ENCODE data around the gene CHRDL2. TPM values are rescaled to one million over a fixed set of nuclear protein-coding genes. Genes with fewer than 3 reads are reported as not detected.

CHRDL2 gene
- polyA plus RNA-seq, 1 of the 3 experiments (the other 2 are of a cell fraction) = not detected

DNA sequence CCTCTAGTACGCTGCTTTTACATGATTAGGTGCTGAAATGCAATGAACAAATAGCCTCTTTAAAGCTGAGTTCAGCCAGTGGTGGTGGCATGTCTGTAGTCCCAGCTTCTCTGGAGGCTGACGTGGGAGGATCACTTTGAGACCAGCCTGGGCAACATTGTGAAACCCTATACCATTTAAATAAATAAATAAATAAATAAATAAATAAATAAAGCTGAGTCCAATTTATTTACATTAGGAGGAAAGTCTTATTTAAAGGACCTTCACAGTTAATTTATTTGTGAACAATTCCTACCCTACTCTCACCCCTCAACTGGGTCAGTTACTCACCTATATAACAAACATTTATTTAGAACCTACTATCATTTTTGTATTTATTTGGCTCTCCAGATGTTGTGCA lies 4.8 kb upstream of the CHRDL2 start:
- CTCF ChIA-PET = interaction anchor here (0.8 to 3.3 kb wide), 4 partner anchors 10 to 35 kb away, joined by 3 to 14 read pairs (median 4); no protein-coding TSS in a partner anchor
- no peak overlapping the region for H3K9ac ChIP-seq

DNA sequence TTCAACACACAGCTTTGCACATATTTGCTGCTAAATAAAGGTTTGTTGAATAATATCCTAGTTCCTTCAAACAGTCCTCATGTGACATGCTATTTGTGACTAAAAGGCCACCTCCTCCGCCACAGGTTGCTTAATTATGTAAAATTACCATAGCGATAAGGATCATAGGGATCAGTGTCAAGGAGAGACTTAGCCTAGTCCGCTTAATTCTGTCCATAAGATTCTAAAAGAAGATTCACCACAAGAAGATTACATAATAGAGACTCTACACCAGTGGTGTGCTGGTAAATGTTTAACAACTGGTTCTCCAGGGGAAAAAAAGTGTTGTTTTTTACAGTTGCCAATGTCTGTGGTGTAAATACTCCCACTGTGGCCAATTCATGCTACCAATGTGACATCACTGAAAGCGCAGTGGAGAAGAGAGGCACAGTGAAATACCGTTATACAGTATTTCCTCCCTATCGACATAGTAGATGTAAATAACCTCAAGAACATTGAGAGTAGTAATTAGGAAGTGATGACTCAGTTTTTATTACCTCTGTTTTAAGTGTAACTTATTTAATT lies 4.2 kb upstream of the CHRDL2 start:
- Histone ChIP-seq H3K4me1 (ENCODE audit: control insufficient read depth in 1 of 2, insufficient read depth in 2 of 2, low read depth in 1 of 2, low read length in 1 of 2) (no peaks in the 10 kb centered on the region), H3K9me3 (no peaks in the 10 kb centered on the region), H3K36me3 (replicated peaks in 1 of 2; ENCODE audit: control insufficient read depth in 1 of 2, insufficient read depth in 2 of 2, low read length in 1 of 2) (no peaks in the 10 kb centered on the region), H2AFZ (ENCODE audit: low read depth) (no peak overlapping the region), H4K20me1 (ENCODE audit: insufficient read depth) (no peaks in the 10 kb centered on the region), H3K4me2 (no peak overlapping the region), H3K4me3 (ENCODE audit: low read depth in 2 of 2, low read length in 1 of 2) (no peak overlapping the region), H3K27me3 (ENCODE audit: insufficient read depth) (peaks cover 32% of the 10 kb centered on the region), H3K9ac (no peak overlapping the region), H3K79me2 (ENCODE audit: insufficient read depth) (no peaks in the 10 kb centered on the region), H3K27ac (ENCODE audit: low read depth in 2 of 2, low read length in 1 of 2) (no peak overlapping the region), H3K9me2 (no peaks in the 10 kb centered on the region), H3F3A (replicated peaks; ENCODE audit: insufficient read depth) (no peaks in the 10 kb centered on the region)
- ChIA-PET CTCF (interaction anchor here (0.8 to 3.3 kb wide), 4 partner anchors 10 to 34 kb away, joined by 3 to 14 read pairs (median 4); no protein-coding TSS in a partner anchor), POLR2A (no interaction called here)
- DNase-seq = no peak
- TF ChIP-seq NFIC (IDR thresholded peaks at IDR 0.05; ENCODE audit: borderline replicate concordance) (no peak), JUND (IDR thresholded peaks at IDR 0.05) (no peak), ELF1 (IDR thresholded peaks at IDR 0.05) (no peak), EZH2phosphoT487 (IDR thresholded peaks at IDR 0.05; ENCODE audit: borderline replicate concordance, low read depth) (no peak)
- TF ChIP-seq, protein P1, sequence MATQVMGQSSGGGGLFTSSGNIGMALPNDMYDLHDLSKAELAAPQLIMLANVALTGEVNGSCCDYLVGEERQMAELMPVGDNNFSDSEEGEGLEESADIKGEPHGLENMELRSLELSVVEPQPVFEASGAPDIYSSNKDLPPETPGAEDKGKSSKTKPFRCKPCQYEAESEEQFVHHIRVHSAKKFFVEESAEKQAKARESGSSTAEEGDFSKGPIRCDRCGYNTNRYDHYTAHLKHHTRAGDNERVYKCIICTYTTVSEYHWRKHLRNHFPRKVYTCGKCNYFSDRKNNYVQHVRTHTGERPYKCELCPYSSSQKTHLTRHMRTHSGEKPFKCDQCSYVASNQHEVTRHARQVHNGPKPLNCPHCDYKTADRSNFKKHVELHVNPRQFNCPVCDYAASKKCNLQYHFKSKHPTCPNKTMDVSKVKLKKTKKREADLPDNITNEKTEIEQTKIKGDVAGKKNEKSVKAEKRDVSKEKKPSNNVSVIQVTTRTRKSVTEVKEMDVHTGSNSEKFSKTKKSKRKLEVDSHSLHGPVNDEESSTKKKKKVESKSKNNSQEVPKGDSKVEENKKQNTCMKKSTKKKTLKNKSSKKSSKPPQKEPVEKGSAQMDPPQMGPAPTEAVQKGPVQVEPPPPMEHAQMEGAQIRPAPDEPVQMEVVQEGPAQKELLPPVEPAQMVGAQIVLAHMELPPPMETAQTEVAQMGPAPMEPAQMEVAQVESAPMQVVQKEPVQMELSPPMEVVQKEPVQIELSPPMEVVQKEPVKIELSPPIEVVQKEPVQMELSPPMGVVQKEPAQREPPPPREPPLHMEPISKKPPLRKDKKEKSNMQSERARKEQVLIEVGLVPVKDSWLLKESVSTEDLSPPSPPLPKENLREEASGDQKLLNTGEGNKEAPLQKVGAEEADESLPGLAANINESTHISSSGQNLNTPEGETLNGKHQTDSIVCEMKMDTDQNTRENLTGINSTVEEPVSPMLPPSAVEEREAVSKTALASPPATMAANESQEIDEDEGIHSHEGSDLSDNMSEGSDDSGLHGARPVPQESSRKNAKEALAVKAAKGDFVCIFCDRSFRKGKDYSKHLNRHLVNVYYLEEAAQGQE (IDR thresholded peaks at IDR 0.05; ENCODE audit: low read depth, low read length) = no peak
- 79% methylated on average over 6 of the region's 6 CpGs for WGBS (ENCODE audit: low lambda C conversion rate)

More for the DNA sequence above, 4.8 kb upstream of the CHRDL2 start:
- Histone ChIP-seq H3F3A (replicated peaks; ENCODE audit: insufficient read depth) (no peaks in the 10 kb centered on the region), H3K4me3 (ENCODE audit: low read depth in 2 of 2, low read length in 1 of 2) (no peak overlapping the region), H3K4me2 (no peak overlapping the region), H3K27me3 (ENCODE audit: insufficient read depth) (peaks cover 27% of the 10 kb centered on the region), H3K36me3 (replicated peaks in 1 of 2; ENCODE audit: control insufficient read depth in 1 of 2, insufficient read depth in 2 of 2, low read length in 1 of 2) (no peaks in the 10 kb centered on the region), H3K79me2 (ENCODE audit: insufficient read depth) (no peaks in the 10 kb centered on the region), H3K4me1 (ENCODE audit: control insufficient read depth in 1 of 2, insufficient read depth in 2 of 2, low read depth in 1 of 2, low read length in 1 of 2) (no peaks in the 10 kb centered on the region), H3K9me2 (no peaks in the 10 kb centered on the region), H2AFZ (ENCODE audit: low read depth) (no peak overlapping the region), H3K27ac (ENCODE audit: low read depth in 2 of 2, low read length in 1 of 2) (no peak overlapping the region), H3K9me3 (no peaks in the 10 kb centered on the region), H4K20me1 (ENCODE audit: insufficient read depth) (no peaks in the 10 kb centered on the region)
- no peak for DNase-seq
- POLR2A ChIA-PET = no interaction called here
- 62% methylated on average over 2 of the region's 2 CpGs for WGBS (ENCODE audit: low lambda C conversion rate)
- TF ChIP-seq NRF1 (IDR thresholded peaks at IDR 0.05; ENCODE audit: low read depth, low read length) = no peak
- no peak for TF ChIP-seq POLR2AphosphoS5 (IDR thresholded peaks at IDR 0.05; ENCODE audit: low read depth, low read length)
- TF ChIP-seq TEAD4 (IDR thresholded peaks at IDR 0.05; ENCODE audit: borderline replicate concordance, insufficient read depth) = no peak

DNA sequence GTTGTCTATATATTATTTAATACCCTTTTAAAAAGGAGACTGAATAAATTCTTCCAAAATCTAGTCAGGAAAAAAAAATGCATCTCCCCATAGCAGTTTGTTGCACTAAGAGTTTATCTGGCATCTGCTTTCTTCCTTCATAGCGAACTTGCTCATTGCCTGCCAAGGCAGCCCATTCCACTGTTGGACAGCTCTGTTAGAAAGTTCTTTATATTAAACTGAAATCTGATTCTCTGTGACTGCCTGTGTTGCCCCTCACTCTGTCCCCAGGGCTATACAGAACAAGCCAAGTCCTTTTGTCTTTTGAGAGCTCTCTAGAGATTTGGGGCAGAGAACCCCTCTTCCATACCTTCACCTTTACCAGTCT lies 3.3 kb upstream of the CHRDL2 start:
- Histone ChIP-seq H3K9me3 (no peaks in the 10 kb centered on the region), H3F3A (replicated peaks; ENCODE audit: insufficient read depth) (no peaks in the 10 kb centered on the region), H4K20me1 (ENCODE audit: insufficient read depth) (no peaks in the 10 kb centered on the region), H3K9me2 (no peaks in the 10 kb centered on the region), H3K36me3 (replicated peaks in 1 of 2; ENCODE audit: control insufficient read depth in 1 of 2, insufficient read depth in 2 of 2, low read length in 1 of 2) (no peaks in the 10 kb centered on the region), H3K27ac (ENCODE audit: low read depth in 2 of 2, low read length in 1 of 2) (no peak overlapping the region), H3K27me3 (ENCODE audit: insufficient read depth) (peaks cover 42% of the 10 kb centered on the region), H3K4me1 (ENCODE audit: control insufficient read depth in 1 of 2, insufficient read depth in 2 of 2, low read depth in 1 of 2, low read length in 1 of 2) (no peaks in the 10 kb centered on the region), H3K9ac (no peak overlapping the region), H3K4me2 (no peak overlapping the region), H2AFZ (ENCODE audit: low read depth) (no peak overlapping the region), H3K4me3 (ENCODE audit: low read depth in 2 of 2, low read length in 1 of 2) (no peak overlapping the region), H3K79me2 (ENCODE audit: insufficient read depth) (no peaks in the 10 kb centered on the region)
- CTCF ChIA-PET = interaction anchor here (1.2 to 3.3 kb wide), 3 partner anchors 9 to 32 kb away, joined by 3 to 14 read pairs (median 4); no protein-coding TSS in a partner anchor
- DNase-seq = no peak
- POLR2A ChIA-PET = no interaction called here
- 67% methylated on average over 1 of the region's 1 CpG for WGBS (ENCODE audit: low lambda C conversion rate)
- TF ChIP-seq TEAD4 (IDR thresholded peaks at IDR 0.05; ENCODE audit: borderline replicate concordance, insufficient read depth) (no peak), GABPA (IDR thresholded peaks at IDR 0.05; ENCODE audit: low read depth) (no peak), RXRA (IDR thresholded peaks at IDR 0.05; ENCODE audit: borderline replicate concordance, low read depth) (no peak), FOSL2 (IDR thresholded peaks at IDR 0.05; ENCODE audit: borderline replicate concordance, low read depth) (no peak), RCOR1 (IDR thresholded peaks at IDR 0.05; ENCODE audit: low read length) (no peak), RFX5 (IDR thresholded peaks at IDR 0.05; ENCODE audit: low read length) (no peak), TCF12 (IDR thresholded peaks at IDR 0.05) (no peak), YY1 (IDR thresholded peaks at IDR 0.05; ENCODE audit: low read depth) (no peak), EZH2phosphoT487 (IDR thresholded peaks at IDR 0.05; ENCODE audit: borderline replicate concordance, low read depth) (no peak), TAF1 (IDR thresholded peaks at IDR 0.05; ENCODE audit: borderline replicate concordance, low read depth, low read length) (no peak), RAD21 (IDR thresholded peaks at IDR 0.05; ENCODE audit: low read length) (no peak), POLR2AphosphoS5 (IDR thresholded peaks at IDR 0.05; ENCODE audit: low read depth, low read length) (no peak), MEF2A (IDR thresholded peaks at IDR 0.05; ENCODE audit: borderline replicate concordance, low read depth) (no peak)
- TF ChIP-seq, protein P2, sequence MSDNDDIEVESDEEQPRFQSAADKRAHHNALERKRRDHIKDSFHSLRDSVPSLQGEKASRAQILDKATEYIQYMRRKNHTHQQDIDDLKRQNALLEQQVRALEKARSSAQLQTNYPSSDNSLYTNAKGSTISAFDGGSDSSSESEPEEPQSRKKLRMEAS (IDR thresholded peaks at IDR 0.05; ENCODE audit: low read depth) = no peak
